Colon (tissue), 2 donors: ENCODE data around the gene EDAR.

Source experiments
- FAIRE-seq: peaks from 2 replicates; lab custom pipeline; 2012; peaks lifted over from hg19 to GRCh38; lab: Jason Lieb, UNC
- donor health status: control.
- donor health status: control.

Gene EDAR

GRCh38 chr2:108923736-108924579 is 65.1 kb downstream of the EDAR start:
- no peak for FAIRE-seq

GRCh38 chr2:108923019-108923700 is 65.9 kb downstream of the EDAR start:
- no peak for FAIRE-seq

- FAIRE-seq, result no peak
Measured at GRCh38 chr2:108922141-108922915, 66.7 kb downstream of the EDAR start.

- FAIRE-seq, result no peak
Measured at GRCh38 chr2:108921096-108922030, 67.7 kb downstream of the EDAR start.

GRCh38 chr2:108920686-108921085 is 68.3 kb downstream of the EDAR start:
- FAIRE-seq, result no peak

- no peak for FAIRE-seq
Measured at GRCh38 chr2:108919571-108920373, 69.2 kb downstream of the EDAR start.

GRCh38 chr2:108918941-108919341 is 70.1 kb downstream of the EDAR start:
- no peak for FAIRE-seq

GRCh38 chr2:108918156-108918874 is 70.7 kb downstream of the EDAR start:
- FAIRE-seq, result no peak

- FAIRE-seq, result no peak
Measured at GRCh38 chr2:108917526-108917925, 71.5 kb downstream of the EDAR start.

GRCh38 chr2:108916796-108917421 is 72.1 kb downstream of the EDAR start:
- no peak for FAIRE-seq

- no peak for FAIRE-seq
Measured at GRCh38 chr2:108916122-108916795, 72.8 kb downstream of the EDAR start.

GRCh38 chr2:108912629-108912902 is 76.5 kb downstream of the EDAR start:
- no peak for FAIRE-seq

GRCh38 chr2:108911807-108912628 is 77.0 kb downstream of the EDAR start:
- no peak for FAIRE-seq

- no peak for FAIRE-seq
Measured at GRCh38 chr2:108911401-108911800, 77.6 kb downstream of the EDAR start.

GRCh38 chr2:108910541-108911396 is 78.3 kb downstream of the EDAR start:
- FAIRE-seq, result no peak

GRCh38 chr2:108910011-108910431 is 79.0 kb downstream of the EDAR start:
- no peak for FAIRE-seq

GRCh38 chr2:108909275-108909823 is 79.7 kb downstream of the EDAR start:
- FAIRE-seq, result no peak
